Activated CD4-positive, CD25-positive, alpha-beta regulatory T cell (primary cell): ENCODE data around the gene SKAP1.
"Not testable (repeated sequence)": the region's sequence is repeated elsewhere in the genome, so short reads cannot be mapped to it uniquely, and the experiment has no call there.

ENCODE experiments used
- DNase-seq, 4 experiments: peaks; one replicate each; lab custom pipeline; 2025; lab: John Stamatoyannopoulos, UW

The SKAP1 gene

GRCh38 chr17:48413613-48414405 lies 16.2 kb downstream of the SKAP1 start:
- DNase-seq: no peak

GRCh38 chr17:48412841-48413240 lies 17.2 kb downstream of the SKAP1 start:
- no peak for DNase-seq

DNA sequence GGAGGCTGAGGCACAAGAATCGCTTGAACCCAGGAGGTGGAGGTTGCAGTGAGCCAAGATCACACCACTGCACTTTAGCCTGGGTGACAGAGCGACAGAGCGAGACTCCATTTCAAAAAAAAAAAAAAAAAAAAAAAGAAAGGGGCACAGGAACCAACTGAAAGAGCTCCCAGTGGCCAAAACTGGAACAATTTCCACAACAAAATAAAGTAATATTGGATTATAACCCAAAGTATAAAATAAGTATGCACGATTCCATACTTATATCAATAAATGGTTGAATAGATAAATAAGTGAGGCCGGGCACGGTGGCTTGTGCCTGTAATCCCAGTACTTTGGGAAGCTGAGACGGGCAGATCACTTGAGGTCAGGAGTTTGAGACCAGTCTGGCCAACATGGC lies 19.2 kb downstream of the SKAP1 start:
- not testable (repeated sequence) for DNase-seq

- DNase-seq: no peak
Observed at GRCh38 chr17:48409607-48410006, 20.4 kb downstream of the SKAP1 start.

DNA sequence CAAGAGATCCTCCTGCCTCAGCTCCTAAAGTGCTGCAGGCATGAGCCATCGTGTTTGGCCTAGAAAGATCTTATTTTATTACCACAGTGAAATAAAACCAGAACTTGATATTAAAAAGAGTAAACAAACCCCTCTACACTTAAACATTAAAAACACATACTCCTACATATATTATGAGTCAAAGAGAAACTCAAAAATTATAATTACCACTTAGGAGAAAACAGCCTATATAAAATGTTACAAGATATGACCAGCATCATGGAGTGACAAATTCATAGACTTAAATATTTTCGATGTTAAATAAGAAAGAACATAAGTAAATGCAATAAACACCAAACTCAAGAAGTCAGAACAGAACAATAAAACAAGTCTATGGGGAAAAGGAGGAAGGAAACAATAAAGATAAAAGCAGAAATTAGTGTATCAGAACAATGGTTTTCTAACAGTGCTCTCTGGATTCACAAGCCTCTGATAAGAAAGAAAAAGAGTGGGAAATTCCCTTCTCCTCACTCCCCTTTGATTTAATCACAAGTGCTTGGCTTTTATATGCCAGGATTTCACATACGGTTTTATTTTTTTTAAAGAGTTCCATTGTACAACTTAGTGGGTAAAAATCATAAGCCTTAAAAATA lies 23.0 kb downstream of the SKAP1 start:
- DNase-seq: no peak

DNA sequence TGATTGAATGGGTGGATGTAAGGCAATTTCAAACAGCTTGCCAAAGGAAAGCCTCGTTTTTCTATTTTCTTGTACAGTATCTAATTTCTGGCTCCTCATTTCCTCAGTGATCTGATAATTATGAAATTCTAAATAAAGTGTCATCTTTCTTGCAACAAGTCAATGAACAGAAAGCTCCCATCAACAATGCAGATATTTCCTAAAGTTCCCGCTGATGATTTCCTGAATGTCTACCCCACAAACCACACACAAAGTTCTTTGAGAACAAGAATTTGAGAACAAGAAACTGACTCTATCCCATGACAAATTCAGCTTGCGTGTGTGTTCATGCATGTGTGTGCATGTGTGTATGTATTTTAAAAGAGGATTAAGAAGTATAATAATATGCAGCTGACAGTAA lies 35.2 kb downstream of the SKAP1 start:
- no peak for DNase-seq

DNA sequence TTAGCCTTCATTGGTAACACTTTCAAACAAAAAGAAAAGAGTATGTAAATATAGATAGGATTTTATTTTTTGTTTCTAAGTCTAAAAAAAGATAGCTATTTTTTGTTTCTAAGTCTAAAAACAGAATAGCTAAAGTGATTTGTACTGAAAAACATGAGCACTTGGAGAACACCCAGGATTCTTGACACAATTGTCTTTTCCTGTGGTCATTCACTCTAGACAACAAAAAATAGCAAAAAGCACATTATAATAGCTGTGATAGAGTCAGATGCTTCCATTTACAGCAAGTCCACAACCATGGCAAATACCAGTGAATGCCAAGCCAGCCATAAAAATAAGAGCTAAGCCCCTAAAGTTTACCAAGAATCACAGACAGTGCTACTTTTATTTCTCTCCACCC lies 36.7 kb downstream of the SKAP1 start:
- no peak for DNase-seq

DNA sequence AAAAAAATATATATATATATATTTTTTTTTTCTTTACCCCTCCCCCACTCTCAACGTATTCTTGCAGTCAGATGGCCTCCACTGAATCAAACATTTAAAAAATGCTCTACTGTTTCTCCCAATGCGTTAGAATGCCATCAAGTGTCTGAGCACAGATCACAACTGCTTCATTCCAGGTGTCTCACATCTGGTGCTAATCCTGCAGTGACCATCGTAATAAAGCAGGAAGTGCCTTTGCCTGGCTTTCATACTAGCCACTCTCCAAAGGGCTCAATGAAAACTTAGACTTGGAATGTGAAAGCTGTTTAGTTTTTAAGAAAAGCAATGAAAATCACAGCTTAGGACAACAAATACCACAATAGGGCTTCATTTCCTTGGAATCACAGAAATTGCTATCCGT lies 37.2 kb downstream of the SKAP1 start:
- no peak for DNase-seq

- no peak for DNase-seq
Observed at GRCh38 chr17:48391444-48391843, 38.6 kb downstream of the SKAP1 start.

DNA sequence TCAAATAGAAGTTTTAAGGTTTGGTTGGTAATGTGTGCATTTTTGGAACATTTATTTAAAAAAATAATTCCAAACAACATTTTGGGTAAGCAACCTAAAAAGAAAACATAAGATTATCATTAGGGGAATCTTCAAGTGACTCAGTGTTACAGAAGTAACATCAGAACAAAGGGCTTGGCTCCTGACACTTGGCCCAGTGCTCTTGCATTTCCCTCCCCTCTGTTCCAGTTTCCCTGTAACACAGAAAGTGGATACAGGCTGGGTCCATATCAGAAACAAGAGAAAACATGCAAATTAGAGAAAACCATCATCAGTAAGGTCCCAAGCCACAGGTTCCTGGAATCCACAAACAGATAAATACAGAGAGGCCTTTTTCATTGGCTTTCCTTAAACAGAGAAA lies 40.1 kb downstream of the SKAP1 start:
- no peak for DNase-seq

DNA sequence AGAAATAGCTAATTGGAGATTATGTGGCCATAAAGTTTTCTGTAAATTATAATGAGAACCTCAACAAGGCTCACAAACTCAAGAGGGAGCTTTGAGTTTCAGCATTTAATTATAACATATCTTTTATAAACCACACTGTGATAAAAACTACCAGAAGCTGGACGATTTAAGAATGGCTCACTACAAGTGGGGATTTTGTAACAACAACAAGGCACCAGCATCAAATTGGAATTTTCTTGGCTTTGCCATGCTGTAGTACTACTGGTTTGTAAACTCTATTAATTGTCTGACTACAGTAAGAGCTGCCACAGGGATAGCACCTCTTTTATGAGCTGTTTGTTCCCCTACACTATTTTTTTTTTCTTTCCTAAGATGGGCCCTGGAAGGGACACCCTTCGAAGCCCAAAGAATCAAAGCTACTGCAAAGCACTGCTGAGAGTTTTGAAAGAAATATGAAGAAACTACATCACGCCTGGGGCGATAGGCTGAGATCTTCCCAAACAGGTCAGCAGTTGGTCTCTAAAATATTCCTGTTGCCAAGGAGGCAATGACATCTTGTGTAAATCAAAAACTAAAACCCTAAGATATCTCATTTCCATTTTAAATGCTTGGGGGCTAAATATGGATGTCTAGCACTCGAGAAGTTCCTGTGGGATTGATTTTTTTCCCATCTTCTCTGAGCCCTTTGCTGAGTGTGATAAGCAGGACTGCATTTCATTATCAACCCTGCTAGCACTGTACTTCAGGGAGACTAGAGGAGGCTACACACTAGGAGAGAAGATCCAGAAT lies 40.9 kb downstream of the SKAP1 start:
- DNase-seq: no peak

GRCh38 chr17:48386826-48387225 lies 43.2 kb downstream of the SKAP1 start:
- no peak for DNase-seq

DNA sequence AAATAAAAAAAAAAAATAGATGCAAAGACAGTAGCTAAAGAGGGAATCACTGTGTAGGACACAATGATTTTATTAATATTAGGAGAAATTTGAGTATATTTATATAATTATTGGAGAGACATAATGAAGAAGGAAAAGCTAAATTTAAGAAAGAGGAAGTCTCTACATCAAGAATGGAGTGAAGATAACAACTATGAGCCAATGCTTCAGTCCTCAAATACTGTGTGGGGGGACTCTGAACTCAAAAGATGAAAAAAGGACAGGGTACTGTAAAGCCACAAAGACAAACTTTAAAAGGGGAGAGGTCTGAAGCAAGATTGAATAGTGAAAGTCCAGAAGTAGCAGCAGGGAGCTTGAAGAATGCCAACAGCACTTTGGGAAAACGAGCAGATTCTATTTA lies 44.7 kb downstream of the SKAP1 start:
- DNase-seq: no peak

DNA sequence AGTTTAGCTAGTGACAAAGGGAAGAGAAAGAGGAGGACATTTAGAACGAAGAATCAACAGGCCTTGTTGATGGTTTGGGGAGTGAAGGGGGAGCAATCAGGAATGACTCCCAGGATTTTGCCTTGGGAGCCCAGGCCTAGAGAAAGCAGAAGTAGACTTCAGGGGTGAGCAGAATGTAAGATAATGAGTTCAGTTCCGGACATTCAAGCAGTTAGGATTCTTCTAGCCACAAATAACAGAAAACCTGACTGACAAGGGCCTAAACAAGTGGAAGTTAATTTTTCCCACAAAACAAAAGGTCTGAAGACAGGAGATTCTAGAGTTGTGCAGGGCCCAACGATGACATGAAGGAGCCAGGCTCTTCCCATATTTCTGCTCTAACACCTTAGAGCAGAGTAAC lies 45.9 kb downstream of the SKAP1 start:
- no peak for DNase-seq

GRCh38 chr17:48382989-48383388 lies 47.0 kb downstream of the SKAP1 start:
- DNase-seq: no peak

GRCh38 chr17:48378708-48379392 lies 51.2 kb downstream of the SKAP1 start:
- DNase-seq: no peak

DNA sequence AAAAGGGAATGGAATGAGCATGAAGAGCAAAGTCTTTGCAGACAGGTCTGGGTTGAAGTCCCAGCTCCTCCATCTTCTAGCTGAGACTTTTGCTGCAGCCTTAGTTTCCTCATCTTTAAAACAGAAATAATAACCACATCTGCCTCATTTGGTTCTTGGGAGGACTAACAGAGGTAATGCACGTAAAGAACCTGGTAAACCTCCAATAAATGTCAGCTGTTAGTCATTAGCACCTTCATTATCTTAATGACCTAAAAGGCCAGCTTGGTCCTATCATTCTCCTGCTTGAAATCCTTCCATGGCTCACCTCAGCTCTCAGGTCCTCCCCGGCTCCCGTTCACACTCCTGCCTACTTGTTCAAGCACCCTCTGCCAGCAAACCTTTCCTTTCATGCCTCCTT lies 51.8 kb downstream of the SKAP1 start:
- DNase-seq: no peak

- no peak for DNase-seq
Observed at GRCh38 chr17:48376682-48377325, 53.2 kb downstream of the SKAP1 start.

DNA sequence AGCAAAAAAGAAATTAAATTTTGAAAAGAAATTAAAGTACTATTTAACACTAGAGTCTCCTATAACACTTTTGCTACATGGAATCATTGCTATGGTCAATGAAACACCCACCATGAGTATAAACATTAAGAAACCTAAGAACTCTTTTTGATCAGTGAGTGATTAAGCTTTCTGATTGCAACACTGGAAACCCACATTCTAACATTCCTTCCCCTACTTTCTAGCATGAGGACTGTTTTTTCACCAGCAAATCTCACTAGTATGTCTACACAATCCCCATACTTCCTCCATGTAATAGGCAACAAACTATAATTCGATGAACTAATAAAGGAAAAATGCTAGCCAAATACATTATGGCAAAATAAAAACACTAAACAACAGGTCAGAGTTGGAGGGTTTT lies 54.7 kb downstream of the SKAP1 start:
- DNase-seq: no peak

DNA sequence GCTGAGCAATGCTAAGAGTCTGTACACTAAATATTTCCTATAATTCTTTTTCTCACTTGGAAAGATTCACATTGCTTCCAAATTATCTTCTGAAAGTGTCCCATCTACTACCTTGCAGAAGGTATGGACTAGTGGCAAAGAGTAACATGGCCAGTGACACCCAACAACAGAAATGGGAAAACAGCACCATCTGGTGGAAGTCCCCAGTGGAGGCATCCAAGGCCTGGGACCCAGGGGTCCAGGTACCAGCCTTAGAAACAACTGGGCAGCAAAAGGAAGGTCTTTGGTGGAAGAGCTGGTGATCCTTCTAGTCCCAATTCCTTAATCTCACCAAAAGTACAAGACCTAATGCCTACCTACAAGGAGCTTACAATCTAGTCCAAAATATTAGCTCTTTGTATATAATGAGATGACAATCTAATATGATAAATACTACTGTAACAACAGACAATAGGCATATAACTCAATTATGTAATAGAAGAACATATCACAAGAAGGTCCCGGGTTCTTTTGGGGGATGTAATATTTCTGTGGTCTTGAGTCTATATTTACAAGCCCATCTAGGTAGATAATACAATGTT lies 55.3 kb downstream of the SKAP1 start:
- DNase-seq: no peak

- no peak for DNase-seq
Observed at GRCh38 chr17:48373883-48374282, 56.1 kb downstream of the SKAP1 start.
